HG03378 (cell line): ENCODE measurements around the gene ATP6AP1.
A peak's percentile ranks its signal among the peaks of the same experiment; 100 is the strongest.

ENCODE experiments used
- ATAC-seq: cut with Tn5 transposase; IDR thresholded peaks from one replicate; pipeline ENCODE4 v1.9.1; 2021; ENCODE audit warnings: mild to moderate bottlenecking, moderate library complexity; ENCODE audit not compliant: unreplicated experiment

Gene ATP6AP1

GRCh38 chrX:154430479-154430878 is 2.0 kb downstream of the ATP6AP1 start:
- ATAC-seq = no peak

- no peak for ATAC-seq
Observed at GRCh38 chrX:154430916-154431315, 2.4 kb downstream of the ATP6AP1 start.

GRCh38 chrX:154431341-154431740 is 2.9 kb downstream of the ATP6AP1 start:
- no peak for ATAC-seq

- ATAC-seq = no peak
Observed at GRCh38 chrX:154432210-154432609, 3.7 kb downstream of the ATP6AP1 start.

- no peak for ATAC-seq
Observed at GRCh38 chrX:154433605-154434004, 5.1 kb downstream of the ATP6AP1 start.

- no peak for ATAC-seq
Observed at GRCh38 chrX:154434394-154435168, 6.1 kb downstream of the ATP6AP1 start.

GRCh38 chrX:154435171-154435733 is 6.8 kb downstream of the ATP6AP1 start:
- ATAC-seq = no peak

GRCh38 chrX:154436374-154436982 is 8.0 kb downstream of the ATP6AP1 start:
- ATAC-seq = no peak

- ATAC-seq = no peak
Observed at GRCh38 chrX:154436983-154437752, 8.7 kb downstream of the ATP6AP1 start, which contains the start of gene GDI1. TSS of gene GDI1 (plus strand) at chrX:154437154. CDS start at chrX:154437255, 101 bp downstream.

GRCh38 chrX:154437971-154438893 is 9.8 kb downstream of the ATP6AP1 start:
- no peak for ATAC-seq

GRCh38 chrX:154439841-154440240 is 11.4 kb downstream of the ATP6AP1 start:
- ATAC-seq = no peak

- ATAC-seq = no peak
Observed at GRCh38 chrX:154440623-154441357, 12.3 kb downstream of the ATP6AP1 start.

GRCh38 chrX:154441564-154441963 is 13.1 kb downstream of the ATP6AP1 start:
- ATAC-seq = no peak

GRCh38 chrX:154441984-154442707 is 13.7 kb downstream of the ATP6AP1 start:
- ATAC-seq = no peak

GRCh38 chrX:154443479-154443910 is 15.0 kb downstream of the ATP6AP1 start:
- ATAC-seq = no peak

- peak; percentile 45 for ATAC-seq
Observed at GRCh38 chrX:154443992-154444754, 15.7 kb downstream of the ATP6AP1 start, which contains the start of gene FAM50A. TSS of gene FAM50A (plus strand) at chrX:154444141. CDS start at chrX:154444236, 95 bp downstream.

- no peak for ATAC-seq
Observed at GRCh38 chrX:154444755-154445246, 16.3 kb downstream of the ATP6AP1 start.

GRCh38 chrX:154445776-154446175 is 17.3 kb downstream of the ATP6AP1 start:
- no peak for ATAC-seq
